OCI-LY3 (cell line): ENCODE measurements around the gene PSG6.
"Not testable (repeated sequence)": the region's sequence is repeated elsewhere in the genome, so short reads cannot be mapped to it uniquely, and the experiment has no call there.

Experiments used
- EZH2phosphoT487 ChIP-seq: fragments of 200-600 bp; shearing (Covaris generic); IDR thresholded peaks from 2 replicates; pipeline ENCODE4 v1.6.1; 2018; ENCODE audit warnings: antibody characterized with exemption, mixed run types, low read depth
- TF ChIP-seq, protein P1 (sequence below): fragments of 200-600, 300-600 bp; sonication (generic); IDR thresholded peaks from 2 replicates; pipeline ENCODE4 v1.5.1; 2014; ENCODE audit warnings: antibody characterized with exemption, low read length, low read depth

DNA sequence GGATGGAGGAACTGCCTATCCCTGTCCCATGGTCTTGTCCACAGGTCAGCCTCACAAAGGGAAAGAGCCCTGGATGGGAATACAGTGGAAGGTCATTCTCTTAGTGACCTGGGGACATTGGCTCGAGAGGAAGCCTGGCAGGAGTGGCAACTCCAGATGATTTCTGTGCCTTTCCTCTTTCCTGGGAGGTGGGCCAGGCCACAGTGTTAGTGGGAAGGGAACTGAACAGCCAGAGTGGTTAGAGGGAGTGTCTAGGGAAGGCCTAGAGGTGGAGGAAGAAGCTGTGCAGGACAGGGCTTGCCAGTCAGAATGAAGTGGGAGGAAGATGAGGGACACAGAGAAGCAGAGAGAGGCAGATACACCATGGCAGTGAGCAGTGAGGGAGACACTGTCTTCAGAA is 41.8 kb downstream of the PSG6 start:
- TF ChIP-seq, protein P1, sequence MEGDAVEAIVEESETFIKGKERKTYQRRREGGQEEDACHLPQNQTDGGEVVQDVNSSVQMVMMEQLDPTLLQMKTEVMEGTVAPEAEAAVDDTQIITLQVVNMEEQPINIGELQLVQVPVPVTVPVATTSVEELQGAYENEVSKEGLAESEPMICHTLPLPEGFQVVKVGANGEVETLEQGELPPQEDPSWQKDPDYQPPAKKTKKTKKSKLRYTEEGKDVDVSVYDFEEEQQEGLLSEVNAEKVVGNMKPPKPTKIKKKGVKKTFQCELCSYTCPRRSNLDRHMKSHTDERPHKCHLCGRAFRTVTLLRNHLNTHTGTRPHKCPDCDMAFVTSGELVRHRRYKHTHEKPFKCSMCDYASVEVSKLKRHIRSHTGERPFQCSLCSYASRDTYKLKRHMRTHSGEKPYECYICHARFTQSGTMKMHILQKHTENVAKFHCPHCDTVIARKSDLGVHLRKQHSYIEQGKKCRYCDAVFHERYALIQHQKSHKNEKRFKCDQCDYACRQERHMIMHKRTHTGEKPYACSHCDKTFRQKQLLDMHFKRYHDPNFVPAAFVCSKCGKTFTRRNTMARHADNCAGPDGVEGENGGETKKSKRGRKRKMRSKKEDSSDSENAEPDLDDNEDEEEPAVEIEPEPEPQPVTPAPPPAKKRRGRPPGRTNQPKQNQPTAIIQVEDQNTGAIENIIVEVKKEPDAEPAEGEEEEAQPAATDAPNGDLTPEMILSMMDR: not testable (repeated sequence)
- not testable (repeated sequence) for TF ChIP-seq EZH2phosphoT487
